Lower leg skin (tissue), 3 donors: ENCODE results near the gene COG2.

Source experiments
- POLR2A ChIP-seq, 2 donors: fragments of 450-650 bp; IDR thresholded peaks; one replicate each; pipeline ENCODE4 v1.6.1; 2016 to 2017; ENCODE audit warnings: antibody characterized with exemption in 2 of 2, mild to moderate bottlenecking in 1 of 2, moderate library complexity in 1 of 2
- TF ChIP-seq, protein P1 (sequence below), 3 donors: fragments of 450-650 bp; IDR thresholded peaks; one replicate each; pipeline ENCODE4 v1.5.1; 2016; ENCODE audit warnings: antibody characterized with exemption in 3 of 3, mild to moderate bottlenecking in 3 of 3, moderate library complexity in 2 of 3

DNA sequence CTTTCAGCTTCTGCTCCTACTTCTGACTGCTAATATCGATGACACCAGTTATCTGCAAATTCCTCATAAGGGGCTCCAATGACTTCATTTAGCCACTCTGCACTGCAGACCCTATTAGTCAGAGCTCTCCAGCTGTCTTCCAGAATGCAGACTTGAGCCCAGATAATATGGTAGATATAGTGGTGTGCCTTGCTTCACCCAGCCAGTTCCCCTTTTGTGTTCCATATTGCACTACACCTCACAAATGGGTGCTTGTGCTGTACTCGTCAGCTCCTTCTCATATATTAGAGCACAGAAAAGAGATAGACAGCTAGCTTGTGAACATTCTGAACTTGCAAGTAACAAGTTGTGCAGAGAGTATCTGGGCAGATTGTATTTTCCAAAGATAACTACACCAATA lies 23.7 kb upstream of the COG2 start:
- TF ChIP-seq, protein P1, sequence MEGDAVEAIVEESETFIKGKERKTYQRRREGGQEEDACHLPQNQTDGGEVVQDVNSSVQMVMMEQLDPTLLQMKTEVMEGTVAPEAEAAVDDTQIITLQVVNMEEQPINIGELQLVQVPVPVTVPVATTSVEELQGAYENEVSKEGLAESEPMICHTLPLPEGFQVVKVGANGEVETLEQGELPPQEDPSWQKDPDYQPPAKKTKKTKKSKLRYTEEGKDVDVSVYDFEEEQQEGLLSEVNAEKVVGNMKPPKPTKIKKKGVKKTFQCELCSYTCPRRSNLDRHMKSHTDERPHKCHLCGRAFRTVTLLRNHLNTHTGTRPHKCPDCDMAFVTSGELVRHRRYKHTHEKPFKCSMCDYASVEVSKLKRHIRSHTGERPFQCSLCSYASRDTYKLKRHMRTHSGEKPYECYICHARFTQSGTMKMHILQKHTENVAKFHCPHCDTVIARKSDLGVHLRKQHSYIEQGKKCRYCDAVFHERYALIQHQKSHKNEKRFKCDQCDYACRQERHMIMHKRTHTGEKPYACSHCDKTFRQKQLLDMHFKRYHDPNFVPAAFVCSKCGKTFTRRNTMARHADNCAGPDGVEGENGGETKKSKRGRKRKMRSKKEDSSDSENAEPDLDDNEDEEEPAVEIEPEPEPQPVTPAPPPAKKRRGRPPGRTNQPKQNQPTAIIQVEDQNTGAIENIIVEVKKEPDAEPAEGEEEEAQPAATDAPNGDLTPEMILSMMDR (IDR thresholded peaks at IDR 0.05): no peak
- TF ChIP-seq POLR2A (IDR thresholded peaks at IDR 0.05): no peak
